ENCODE results near the gene GSE1. TPM values are rescaled to one million over a fixed set of nuclear protein-coding genes. Genes with fewer than 3 reads are reported as not detected.

GSE1 gene
- total and polyA plus RNA-seq, 5 donors from 2014 or later, result 0.38 to 17.1 (median 0.55) TPM

DNA sequence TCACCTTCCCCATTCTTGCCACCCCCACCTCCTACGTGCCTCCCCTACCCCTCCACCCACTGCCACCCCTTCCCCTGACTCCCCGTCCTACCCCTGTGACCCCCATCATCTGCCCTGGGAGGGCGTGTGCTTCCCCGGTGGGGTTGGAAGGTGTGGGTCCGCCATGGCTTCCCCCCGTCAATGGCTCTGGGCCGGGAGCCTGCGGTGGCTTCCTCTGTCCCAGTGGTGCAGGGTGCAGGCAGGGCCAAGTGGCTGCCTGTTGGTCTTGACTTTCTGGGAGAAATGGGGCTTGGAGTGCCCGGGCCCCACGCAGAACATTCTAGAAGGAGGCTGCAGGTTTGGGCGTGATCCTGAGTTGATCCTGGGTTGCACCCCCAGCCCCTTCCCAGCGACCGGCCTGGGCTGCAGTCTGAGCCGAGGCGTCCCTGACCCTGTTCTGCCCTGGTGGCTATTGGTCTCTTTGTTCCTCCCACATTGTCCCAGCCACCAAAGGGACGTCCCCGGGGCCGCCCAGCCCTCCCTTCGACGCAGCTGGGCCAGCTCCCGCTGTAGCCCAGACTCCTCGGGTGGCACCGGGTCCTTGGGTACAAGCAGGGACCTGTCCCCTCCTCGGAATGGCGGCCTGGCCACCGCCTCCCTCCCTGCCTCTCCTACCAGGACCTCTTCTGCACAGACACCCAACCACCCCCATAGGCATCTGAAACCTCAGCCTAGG, 25.7 kb downstream of the GSE1 start:
- DNase-seq (no peak), ATAC-seq (ENCODE audit: low read depth in 2 of 2) (no peak)
- Mint-ChIP-seq H3K36me3 (no peaks in the 10 kb centered on the region), H3K4me1 (no peaks in the 10 kb centered on the region), H3K27ac (no peak overlapping the region), H3K27me3 (no peaks in the 10 kb centered on the region), H3K4me3 (no peak overlapping the region), H3K9me3 (no peaks in the 10 kb centered on the region)
- no peaks in the 10 kb centered on the region for H3K27me3 ChIP-seq (ENCODE audit: control insufficient read depth, insufficient read depth, low read length)
- no peaks in the 10 kb centered on the region for H3K9me3 ChIP-seq (ENCODE audit: control insufficient read depth in 2 of 2, low read length in 2 of 2)
- no peaks in the 10 kb centered on the region for H3K36me3 ChIP-seq (ENCODE audit: control insufficient read depth, insufficient read depth, low read length)
- H3K4me3 ChIP-seq (ENCODE audit: low read depth, low read length), result no peak overlapping the region
- no peaks in the 10 kb centered on the region for H3K4me1 ChIP-seq (ENCODE audit: control insufficient read depth, insufficient read depth, low read length, poor library complexity, severe bottlenecking)
- H3K27ac ChIP-seq (ENCODE audit: insufficient read depth, low read length, poor library complexity, severe bottlenecking), result no peak overlapping the region

DNA sequence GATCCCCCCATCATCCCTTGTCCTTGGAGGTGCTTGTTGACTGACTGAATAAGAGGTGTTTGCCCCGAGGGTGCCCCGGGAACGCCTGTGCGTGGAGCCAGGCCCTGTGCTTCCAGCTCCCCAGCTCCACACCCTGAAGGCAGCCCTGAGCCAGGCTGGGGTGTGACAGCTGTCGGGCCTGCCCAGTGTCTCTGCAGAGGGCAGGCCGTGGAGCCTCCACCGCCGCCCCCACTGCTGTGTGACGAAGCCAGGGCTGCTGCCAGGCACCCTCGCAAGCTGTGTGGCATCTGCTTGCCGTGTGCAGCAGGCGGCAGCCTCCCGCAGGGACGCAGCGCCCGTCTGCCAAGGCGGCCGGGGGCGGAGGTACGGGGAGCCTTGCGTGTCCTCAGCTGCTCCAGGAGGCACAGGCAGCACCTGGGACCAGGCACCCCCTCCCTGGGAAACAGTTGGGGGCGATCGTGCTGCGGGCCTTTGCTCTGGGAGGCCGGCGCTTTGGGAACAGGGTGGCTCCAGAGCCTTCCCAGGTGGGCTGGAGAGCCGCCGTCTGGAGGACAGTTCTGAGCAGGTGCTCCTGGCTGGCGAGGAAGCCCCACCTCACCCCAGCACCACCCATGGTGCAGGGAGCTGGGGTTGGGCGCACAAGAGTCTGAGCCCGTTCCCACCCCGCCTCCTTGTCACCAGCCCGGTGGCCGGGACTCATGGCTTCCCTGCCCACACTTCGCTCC, 26.6 kb downstream of the GSE1 start:
- H3K9me3 ChIP-seq (ENCODE audit: control insufficient read depth in 2 of 2, low read length in 2 of 2), result no peaks in the 10 kb centered on the region
- peaks cover 0 to 3% (median 2%) of the 10 kb centered on the region in 4 donors for H3K4me1 Mint-ChIP-seq
- H3K27me3 Mint-ChIP-seq, result no peaks in the 10 kb centered on the region
- H3K36me3 Mint-ChIP-seq, result no peaks in the 10 kb centered on the region
- H3K4me3 ChIP-seq (ENCODE audit: low read depth, low read length), result no peak overlapping the region
- H3K4me3 Mint-ChIP-seq, result no peak overlapping the region
- H3K4me1 ChIP-seq (ENCODE audit: control insufficient read depth, insufficient read depth, low read length, poor library complexity, severe bottlenecking), result no peaks in the 10 kb centered on the region
- DNase-seq (no peak), ATAC-seq (ENCODE audit: low read depth in 2 of 2) (no peak)
- H3K27ac Mint-ChIP-seq, result no peak overlapping the region
- H3K36me3 ChIP-seq (ENCODE audit: control insufficient read depth, insufficient read depth, low read length), result no peaks in the 10 kb centered on the region
- no peaks in the 10 kb centered on the region for H3K9me3 Mint-ChIP-seq
- no peak overlapping the region for H3K27ac ChIP-seq (ENCODE audit: insufficient read depth, low read length, poor library complexity, severe bottlenecking)
- H3K27me3 ChIP-seq (ENCODE audit: control insufficient read depth, insufficient read depth, low read length), result no peaks in the 10 kb centered on the region

DNA sequence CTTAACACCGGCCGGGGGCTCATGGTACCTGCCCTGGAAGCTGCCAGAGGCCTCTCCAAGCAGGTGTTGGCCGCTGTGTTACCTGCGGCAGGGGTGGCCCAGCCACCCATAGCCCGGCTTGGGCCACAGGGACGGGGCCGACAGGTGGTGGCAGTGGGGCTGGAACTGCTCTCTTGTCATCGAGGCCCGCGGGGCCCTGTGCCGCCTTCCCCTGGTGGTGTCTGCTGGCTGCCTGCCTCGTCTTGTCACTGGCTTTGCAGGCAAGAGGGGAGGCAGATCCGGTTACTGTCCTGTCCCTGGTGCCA, 27.1 kb downstream of the GSE1 start:
- Histone ChIP-seq H3K9me3 (ENCODE audit: control insufficient read depth in 2 of 2, low read length in 2 of 2) (no peaks in the 10 kb centered on the region), H3K27me3 (ENCODE audit: control insufficient read depth, insufficient read depth, low read length) (no peaks in the 10 kb centered on the region), H3K4me3 (ENCODE audit: low read depth, low read length) (no peak overlapping the region), H3K36me3 (ENCODE audit: control insufficient read depth, insufficient read depth, low read length) (no peaks in the 10 kb centered on the region), H3K27ac (ENCODE audit: insufficient read depth, low read length, poor library complexity, severe bottlenecking) (no peak overlapping the region), H3K4me1 (ENCODE audit: control insufficient read depth, insufficient read depth, low read length, poor library complexity, severe bottlenecking) (no peaks in the 10 kb centered on the region)
- Mint-ChIP-seq H3K4me1 (peaks cover 0 to 3% (median 2%) of the 10 kb centered on the region in 4 donors), H3K27me3 (no peaks in the 10 kb centered on the region), H3K9me3 (no peaks in the 10 kb centered on the region), H3K27ac (no peak overlapping the region), H3K36me3 (no peaks in the 10 kb centered on the region), H3K4me3 (no peak overlapping the region)
- no peak for DNase-seq
- ATAC-seq (ENCODE audit: low read depth in 2 of 2), result no peak

DNA sequence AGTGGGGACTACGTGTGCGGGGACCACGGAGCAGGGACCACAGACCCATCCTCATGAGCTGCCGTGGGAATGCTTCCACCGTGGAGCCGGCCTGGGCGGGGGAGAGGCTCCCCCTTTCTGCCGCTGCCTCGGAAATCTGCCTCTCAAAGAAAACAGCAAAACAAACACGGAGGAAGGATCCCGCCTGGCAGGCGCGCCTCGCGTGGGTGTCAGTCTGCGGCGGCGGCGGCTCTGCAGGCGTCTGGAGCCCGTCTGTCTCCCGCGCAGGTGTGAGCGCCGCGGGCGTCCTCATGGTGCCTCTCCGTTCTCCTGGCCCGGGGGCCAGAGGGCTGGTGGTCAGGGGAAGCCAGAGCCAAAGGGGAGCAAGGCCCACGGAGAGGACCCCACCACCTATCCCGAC, 27.5 kb downstream of the GSE1 start:
- no peaks in the 10 kb centered on the region for H3K36me3 ChIP-seq (ENCODE audit: control insufficient read depth, insufficient read depth, low read length)
- H3K27me3 ChIP-seq (ENCODE audit: control insufficient read depth, insufficient read depth, low read length), result no peaks in the 10 kb centered on the region
- no peaks in the 10 kb centered on the region for H3K4me1 ChIP-seq (ENCODE audit: control insufficient read depth, insufficient read depth, low read length, poor library complexity, severe bottlenecking)
- H3K36me3 Mint-ChIP-seq, result no peaks in the 10 kb centered on the region
- H3K9me3 Mint-ChIP-seq, result no peaks in the 10 kb centered on the region
- H3K4me1 Mint-ChIP-seq, result peaks cover 0 to 3% (median 2%) of the 10 kb centered on the region in 4 donors
- no peak overlapping the region for H3K27ac ChIP-seq (ENCODE audit: insufficient read depth, low read length, poor library complexity, severe bottlenecking)
- H3K4me3 ChIP-seq (ENCODE audit: low read depth, low read length), result no peak overlapping the region
- no peak overlapping the region for H3K27ac Mint-ChIP-seq
- no peak for ATAC-seq (ENCODE audit: low read depth in 2 of 2)
- H3K9me3 ChIP-seq (ENCODE audit: control insufficient read depth in 2 of 2, low read length in 2 of 2), result no peaks in the 10 kb centered on the region
- H3K27me3 Mint-ChIP-seq, result no peaks in the 10 kb centered on the region
- no peak for DNase-seq
- no peak overlapping the region for H3K4me3 Mint-ChIP-seq

DNA sequence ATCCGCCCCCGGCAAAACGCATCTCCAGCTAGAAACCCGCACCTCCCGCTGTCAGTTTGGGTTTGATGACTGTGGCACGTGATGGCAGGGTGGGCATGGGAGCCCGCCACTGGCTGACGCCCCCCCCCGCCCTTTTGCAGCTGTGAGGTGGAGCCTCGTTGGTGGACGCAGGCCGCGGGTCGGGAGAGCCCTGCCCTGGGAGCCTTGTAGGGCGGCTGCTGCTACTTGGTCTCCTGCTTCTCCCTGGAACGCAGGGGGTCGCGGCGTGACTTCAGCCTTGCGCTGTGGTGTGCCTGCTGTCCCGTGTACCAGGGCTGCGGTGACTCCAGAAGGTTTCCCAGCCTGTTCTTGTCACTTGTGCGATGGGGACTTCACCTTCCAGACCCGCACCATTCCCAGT, 28.2 kb downstream of the GSE1 start:
- Histone ChIP-seq H3K27me3 (ENCODE audit: control insufficient read depth, insufficient read depth, low read length) (no peaks in the 10 kb centered on the region), H3K36me3 (ENCODE audit: control insufficient read depth, insufficient read depth, low read length) (no peaks in the 10 kb centered on the region), H3K4me1 (ENCODE audit: control insufficient read depth, insufficient read depth, low read length, poor library complexity, severe bottlenecking) (no peaks in the 10 kb centered on the region), H3K27ac (ENCODE audit: insufficient read depth, low read length, poor library complexity, severe bottlenecking) (no peak overlapping the region), H3K9me3 (ENCODE audit: control insufficient read depth in 2 of 2, low read length in 2 of 2) (no peaks in the 10 kb centered on the region), H3K4me3 (ENCODE audit: low read depth, low read length) (no peak overlapping the region)
- Mint-ChIP-seq H3K36me3 (no peaks in the 10 kb centered on the region), H3K4me1 (peaks cover 0 to 8% (median 2%) of the 10 kb centered on the region in 4 donors), H3K27ac (no peak overlapping the region), H3K9me3 (no peaks in the 10 kb centered on the region), H3K27me3 (no peaks in the 10 kb centered on the region), H3K4me3 (no peak overlapping the region)
- ATAC-seq (ENCODE audit: low read depth in 2 of 2) (no peak), DNase-seq (no peak)

DNA sequence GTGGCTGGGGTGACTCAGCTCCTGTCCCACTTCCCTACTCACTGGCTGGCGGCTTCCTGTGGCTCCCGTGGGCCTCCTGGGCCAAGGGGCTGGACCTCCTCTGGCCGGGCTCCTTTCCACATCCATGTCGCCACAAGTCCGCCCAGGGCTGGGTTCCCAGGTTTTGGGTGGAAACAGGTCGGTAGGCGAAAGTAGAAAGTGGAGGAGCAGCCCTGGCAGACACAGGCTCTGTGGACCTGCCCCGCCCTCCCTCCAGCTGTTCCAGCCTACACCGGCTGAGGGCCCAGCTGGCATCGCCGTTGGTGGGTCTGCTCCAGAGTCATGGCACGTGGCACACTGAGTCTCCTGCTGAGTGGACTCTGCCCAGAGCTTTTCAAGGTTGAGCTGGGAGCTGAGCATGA, 28.7 kb downstream of the GSE1 start:
- no peak for DNase-seq
- no peak for ATAC-seq (ENCODE audit: low read depth in 2 of 2)
- Mint-ChIP-seq H3K27me3 (no peaks in the 10 kb centered on the region), H3K9me3 (no peaks in the 10 kb centered on the region), H3K27ac (no peak overlapping the region), H3K36me3 (no peaks in the 10 kb centered on the region), H3K4me1 (peaks cover 0 to 8% (median 2%) of the 10 kb centered on the region in 4 donors), H3K4me3 (no peak overlapping the region)
- no peak overlapping the region for H3K27ac ChIP-seq (ENCODE audit: insufficient read depth, low read length, poor library complexity, severe bottlenecking)
- H3K4me3 ChIP-seq (ENCODE audit: low read depth, low read length), result no peak overlapping the region
- H3K4me1 ChIP-seq (ENCODE audit: control insufficient read depth, insufficient read depth, low read length, poor library complexity, severe bottlenecking), result no peaks in the 10 kb centered on the region
- H3K36me3 ChIP-seq (ENCODE audit: control insufficient read depth, insufficient read depth, low read length), result no peaks in the 10 kb centered on the region
- no peaks in the 10 kb centered on the region for H3K9me3 ChIP-seq (ENCODE audit: control insufficient read depth in 2 of 2, low read length in 2 of 2)
- H3K27me3 ChIP-seq (ENCODE audit: control insufficient read depth, insufficient read depth, low read length), result no peaks in the 10 kb centered on the region

DNA sequence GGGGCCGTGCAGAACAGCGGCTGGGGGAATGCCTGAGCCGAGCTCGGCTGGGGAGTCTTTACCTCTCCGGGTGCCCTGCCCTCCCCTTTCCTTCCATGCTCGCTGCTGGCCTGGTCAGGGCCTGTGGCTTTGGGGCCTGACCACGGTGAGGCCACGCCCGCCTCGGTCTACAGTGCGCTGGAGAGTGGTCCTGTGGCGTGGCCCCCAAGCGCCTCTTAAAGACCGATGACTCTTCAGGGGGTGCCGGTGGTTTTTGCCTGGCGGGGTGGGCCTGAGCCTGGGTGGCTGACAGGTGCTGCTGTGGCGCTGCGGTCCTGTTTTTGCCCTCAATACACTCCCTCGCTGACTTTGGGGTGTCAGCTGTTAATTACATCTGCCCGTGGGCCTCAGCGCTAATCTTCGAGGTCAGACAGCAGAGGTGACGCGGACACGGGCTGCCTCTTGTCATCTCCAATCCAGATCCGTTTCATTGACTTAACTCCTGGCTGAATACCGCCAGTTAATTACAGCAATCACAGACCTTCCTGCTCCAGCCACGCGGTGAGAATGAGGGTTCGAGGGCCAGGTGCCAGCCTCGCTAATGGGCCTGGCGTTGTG, 29.7 kb downstream of the GSE1 start:
- DNase-seq, result no peak
- no peaks in the 10 kb centered on the region for H3K4me1 ChIP-seq (ENCODE audit: control insufficient read depth, insufficient read depth, low read length, poor library complexity, severe bottlenecking)
- H3K4me3 Mint-ChIP-seq, result no peak overlapping the region
- no peaks in the 10 kb centered on the region for H3K9me3 Mint-ChIP-seq
- no peaks in the 10 kb centered on the region for H3K36me3 ChIP-seq (ENCODE audit: control insufficient read depth, insufficient read depth, low read length)
- H3K4me1 Mint-ChIP-seq, result peaks cover 0 to 8% (median 2%) of the 10 kb centered on the region in 4 donors
- no peak overlapping the region for H3K27ac Mint-ChIP-seq
- H3K9me3 ChIP-seq (ENCODE audit: control insufficient read depth in 2 of 2, low read length in 2 of 2), result no peaks in the 10 kb centered on the region
- H3K27ac ChIP-seq (ENCODE audit: insufficient read depth, low read length, poor library complexity, severe bottlenecking), result no peak overlapping the region
- no peak overlapping the region for H3K4me3 ChIP-seq (ENCODE audit: low read depth, low read length)
- ATAC-seq (ENCODE audit: low read depth in 2 of 2), result no peak
- H3K27me3 Mint-ChIP-seq, result no peaks in the 10 kb centered on the region
- no peaks in the 10 kb centered on the region for H3K27me3 ChIP-seq (ENCODE audit: control insufficient read depth, insufficient read depth, low read length)
- H3K36me3 Mint-ChIP-seq, result no peaks in the 10 kb centered on the region

DNA sequence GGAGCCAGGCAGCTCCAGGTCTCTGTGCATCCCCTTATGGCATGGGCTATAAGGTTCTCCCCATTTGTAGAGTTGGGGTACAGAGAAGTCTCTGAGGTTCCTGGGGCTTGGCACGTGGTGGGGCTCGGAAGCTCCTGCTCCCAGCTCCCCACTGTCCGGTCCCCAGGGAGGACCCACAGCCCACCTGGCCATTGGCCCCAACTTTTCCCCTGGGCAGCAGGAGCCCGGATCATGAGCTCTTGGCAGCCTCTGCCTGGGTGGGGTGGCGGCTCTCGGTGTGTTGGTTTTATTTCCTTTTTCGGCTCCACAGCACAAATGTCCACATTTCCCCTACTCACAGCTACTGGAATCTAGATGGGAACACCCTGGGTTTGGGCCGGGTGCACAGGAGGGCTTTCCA, 30.5 kb downstream of the GSE1 start:
- Mint-ChIP-seq H3K4me3 (no peak overlapping the region), H3K27me3 (no peaks in the 10 kb centered on the region), H3K36me3 (no peaks in the 10 kb centered on the region), H3K4me1 (peaks cover 0 to 8% (median 2%) of the 10 kb centered on the region in 4 donors), H3K9me3 (no peaks in the 10 kb centered on the region), H3K27ac (no peak overlapping the region)
- Histone ChIP-seq H3K4me1 (ENCODE audit: control insufficient read depth, insufficient read depth, low read length, poor library complexity, severe bottlenecking) (no peaks in the 10 kb centered on the region), H3K36me3 (ENCODE audit: control insufficient read depth, insufficient read depth, low read length) (no peaks in the 10 kb centered on the region), H3K9me3 (ENCODE audit: control insufficient read depth in 2 of 2, low read length in 2 of 2) (no peaks in the 10 kb centered on the region), H3K27ac (ENCODE audit: insufficient read depth, low read length, poor library complexity, severe bottlenecking) (no peak overlapping the region), H3K4me3 (ENCODE audit: low read depth, low read length) (no peak overlapping the region), H3K27me3 (ENCODE audit: control insufficient read depth, insufficient read depth, low read length) (no peaks in the 10 kb centered on the region)
- DNase-seq (no peak), ATAC-seq (ENCODE audit: low read depth in 2 of 2) (no peak)

Measured in CD4-positive, CD25-positive, alpha-beta regulatory T cell (primary cell).